Astrocyte (in vitro differentiated cells and primary cell): Measurements from ENCODE around the gene YKT6.

Source experiments
- CTCF ChIP-seq: IDR thresholded peaks from 2 replicates; pipeline ENCODE4 v1.5.1; 2011; ENCODE audit warnings: low read depth, mild to moderate bottlenecking, inconsistent platforms, low read length, moderate library complexity; ENCODE audit not compliant: insufficient read depth
- EZH2 ChIP-seq: IDR thresholded peaks from 2 replicates; pipeline ENCODE4 v1.6.1; 2012; ENCODE audit warnings: mild to moderate bottlenecking, low read length, inconsistent platforms; ENCODE audit not compliant: insufficient read depth

DNA sequence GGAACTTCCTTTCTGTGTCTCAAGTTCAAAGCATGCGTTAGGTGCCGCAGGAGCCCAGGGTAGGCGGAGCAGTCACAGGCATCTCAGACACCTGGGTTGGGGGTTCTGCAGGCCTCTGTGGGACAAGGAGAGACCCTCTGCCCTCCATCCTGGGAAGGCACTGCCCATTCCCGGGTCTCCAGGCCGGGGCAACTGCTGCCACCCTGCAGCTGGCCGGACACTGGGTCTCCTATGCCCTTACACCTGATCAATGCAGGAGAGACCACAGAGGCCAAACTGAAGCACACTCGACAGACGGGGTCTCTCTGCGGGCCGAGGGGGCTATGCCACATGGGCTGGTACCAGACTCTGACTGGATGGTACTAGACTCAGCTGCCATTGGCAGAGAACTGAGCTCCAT is 36.9 kb downstream of the YKT6 start:
- no peak for TF ChIP-seq CTCF
- no peak for TF ChIP-seq EZH2
